ENCODE results near the gene TMEM218. TPM values are rescaled to one million over a fixed set of nuclear protein-coding genes. Genes with fewer than 3 reads are reported as not detected.

TMEM218 gene
- total and polyA plus RNA-seq, 10 of the 15 experiments (the other 5 are each of a cell fraction or from before 2014, with no cell fraction given): 11.2 to 50.3 (median 28.8) TPM

- H3K36me3 ChIP-seq (ENCODE audit: control insufficient read depth in 2 of 2, insufficient read depth in 2 of 2, low read length in 1 of 2): no peaks in the 10 kb centered on the region
- no peak overlapping the region for H2AFZ ChIP-seq (ENCODE audit: control insufficient read depth, low read depth, low read length)
- ChIA-PET CTCF (interaction anchor here (0.8 to 6.6 kb wide), 4 partner anchors 22 to 54 kb away, joined by 3 to 46 read pairs (median 7); partner anchors contain the start of gene TMEM218), POLR2A (interaction anchor here (0.6 to 4.1 kb wide), 6 partner anchors 40 to 523 kb away, joined by 3 to 55 read pairs (median 6); partner anchors contain the start of genes CCDC15, STT3A and TMEM218), SMC1A (ENCODE audit: uncharacterized antibody, unreplicated experiment) (interaction anchor here (0.9 to 4.4 kb wide), 4 partner anchors 8 to 101 kb away, joined by 3 to 57 read pairs (median 4); partner anchors contain the start of gene TMEM218), RAD21 (ENCODE audit: unreplicated experiment) (interaction anchor here (5.9 kb wide), 1 partner anchor 39 kb away, joined by 87 read pairs; the partner anchor contains the start of gene TMEM218)
- H3K79me2 ChIP-seq (ENCODE audit: control insufficient read depth, insufficient read depth, low read length): no peaks in the 10 kb centered on the region
- no TSS peak for BruUV-seq (replicated peaks)
- in situ Hi-C loops (cut with MboI) (no loop called here), intact Hi-C loops (cut with micrococcal nuclease; ENCODE audit: unreplicated experiment) (no loop called here)
- no peak overlapping the region for H3K27ac ChIP-seq (ENCODE audit: control insufficient read depth, insufficient read depth)
- TF ChIP-seq CREB1 (IDR thresholded peaks at IDR 0.05; ENCODE audit: low read depth): no peak
- TF ChIP-seq POLR2AphosphoS2 (IDR thresholded peaks at IDR 0.05; ENCODE audit: low read depth, low read length): no peak
- no peak for TF ChIP-seq ZBED1 (IDR thresholded peaks at IDR 0.05; ENCODE audit: borderline replicate concordance)
- no peak for TF ChIP-seq PKNOX1 (IDR thresholded peaks at IDR 0.05)
- no peak for TF ChIP-seq BCL3 (IDR thresholded peaks at IDR 0.05; ENCODE audit: borderline replicate concordance, insufficient read depth, low read depth, low read length, poor library complexity, severe bottlenecking)
- TF ChIP-seq BHLHE40 (IDR thresholded peaks at IDR 0.05; ENCODE audit: borderline replicate concordance in 1 of 2, low read depth in 2 of 2, low read length in 1 of 2): peak in 1 of 2 experiments; percentile 34; a peak in 1 of 4 replicates
- no peak for DNase-seq (ENCODE audit: low read depth, low spot score)
- no peak overlapping the region for H3K4me2 ChIP-seq (ENCODE audit: control insufficient read depth, insufficient read depth)
- H3K4me1 ChIP-seq (ENCODE audit: control insufficient read depth, insufficient read depth, low read length): peaks cover 43% of the 10 kb centered on the region
- no peak for ATAC-seq
- WGBS (ENCODE audit: insufficient coverage, insufficient replicate concordance, low lambda C conversion rate, missing lambda C conversion rate): 72% methylated on average over 5 of the region's 5 CpGs
- no peak overlapping the region for H3K9ac ChIP-seq (ENCODE audit: control insufficient read depth, insufficient read depth, low read length)
- H3K27me3 ChIP-seq (replicated peaks in 1 of 2; ENCODE audit: control insufficient read depth in 2 of 2, insufficient read depth in 2 of 2, low read length in 1 of 2): no peaks in the 10 kb centered on the region
- no peak for FAIRE-seq
- H3K9me3 ChIP-seq (replicated peaks; ENCODE audit: control insufficient read depth, insufficient read depth, low read length): no peaks in the 10 kb centered on the region
- no peaks in the 10 kb centered on the region for H4K20me1 ChIP-seq (ENCODE audit: control insufficient read depth, insufficient read depth)
- no peak overlapping the region for H3K4me3 ChIP-seq
Observed at GRCh38 chr11:125069796-125070195, 41.6 kb downstream of the TMEM218 start.
